Vagina (tissue), 2 donors: ENCODE measurements around the gene PGLYRP2.

ENCODE experiments used
- CTCF ChIP-seq, 3 experiments: fragments of 450-650 bp in 2 of 3; fragments of 200-600 bp in 1 of 3; sonication (generic) in 1 of 3; IDR thresholded peaks; one replicate each; pipeline ENCODE4 v1.5.1; 2017 to 2019; ENCODE audit warnings: antibody characterized with exemption in 3 of 3, mild to moderate bottlenecking in 2 of 3, moderate library complexity in 2 of 3
- POLR2A ChIP-seq, 2 donors: fragments of 450-650 bp; IDR thresholded peaks; one replicate each; pipeline ENCODE4 v1.6.1; 2017; ENCODE audit warnings: antibody characterized with exemption in 2 of 2, mild to moderate bottlenecking in 2 of 2, moderate library complexity in 2 of 2

GRCh38 chr19:15448044-15448777 lies 31.1 kb downstream of the PGLYRP2 start:
- TF ChIP-seq CTCF (IDR thresholded peaks at IDR 0.05) (no peak), POLR2A (IDR thresholded peaks at IDR 0.05) (no peak)
